Activated CD4-positive, alpha-beta T cell treated with anti-CD3 and anti-CD28 coated beads, Interleukin-2, amount 50 U/mL, for 4 hours (primary cell): ENCODE measurements around the gene EDARADD.

ENCODE experiments used
- DNase-seq, 2 experiments: peaks; one replicate each; pipeline ENCODE4 v3.0.0-alpha.2; 2020

EDARADD gene

DNA sequence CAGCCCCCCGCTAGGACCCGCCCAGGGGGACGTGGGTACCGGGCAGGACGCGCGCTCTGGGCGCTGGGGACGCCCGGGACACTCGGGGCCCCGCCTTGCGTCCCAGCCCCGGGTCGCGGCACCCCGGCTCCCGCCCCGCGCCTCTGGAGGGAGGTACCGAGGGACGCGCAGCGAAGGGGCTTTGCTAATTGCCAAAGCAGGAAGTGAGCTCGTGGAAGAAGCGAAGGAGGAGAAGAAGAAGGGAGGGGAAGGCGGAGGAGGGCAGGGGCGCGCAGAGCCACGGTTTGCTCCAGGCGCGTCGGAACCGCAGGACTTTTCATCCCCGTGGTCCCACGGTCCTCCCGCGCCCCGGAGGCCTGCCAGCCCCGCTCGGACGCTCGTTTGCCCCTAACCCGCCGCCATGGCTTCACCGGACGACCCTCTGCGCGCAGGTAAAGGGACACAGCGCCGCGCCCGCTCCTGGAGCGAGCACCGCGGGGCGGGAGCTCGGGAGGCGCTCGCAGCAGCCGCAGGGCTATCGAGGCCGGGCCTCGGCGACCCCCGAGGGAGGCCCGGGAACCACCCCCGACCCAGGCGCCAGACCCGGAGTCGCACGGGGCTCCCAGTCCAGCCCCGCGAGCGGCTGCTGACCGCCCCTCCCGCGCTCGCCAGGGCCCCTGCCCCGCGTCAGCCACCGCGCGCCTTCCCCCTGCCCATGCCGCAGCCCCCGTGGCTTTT is 1.3 kb downstream of the EDARADD start:
- peak; percentile 25 to 32 for DNase-seq

DNA sequence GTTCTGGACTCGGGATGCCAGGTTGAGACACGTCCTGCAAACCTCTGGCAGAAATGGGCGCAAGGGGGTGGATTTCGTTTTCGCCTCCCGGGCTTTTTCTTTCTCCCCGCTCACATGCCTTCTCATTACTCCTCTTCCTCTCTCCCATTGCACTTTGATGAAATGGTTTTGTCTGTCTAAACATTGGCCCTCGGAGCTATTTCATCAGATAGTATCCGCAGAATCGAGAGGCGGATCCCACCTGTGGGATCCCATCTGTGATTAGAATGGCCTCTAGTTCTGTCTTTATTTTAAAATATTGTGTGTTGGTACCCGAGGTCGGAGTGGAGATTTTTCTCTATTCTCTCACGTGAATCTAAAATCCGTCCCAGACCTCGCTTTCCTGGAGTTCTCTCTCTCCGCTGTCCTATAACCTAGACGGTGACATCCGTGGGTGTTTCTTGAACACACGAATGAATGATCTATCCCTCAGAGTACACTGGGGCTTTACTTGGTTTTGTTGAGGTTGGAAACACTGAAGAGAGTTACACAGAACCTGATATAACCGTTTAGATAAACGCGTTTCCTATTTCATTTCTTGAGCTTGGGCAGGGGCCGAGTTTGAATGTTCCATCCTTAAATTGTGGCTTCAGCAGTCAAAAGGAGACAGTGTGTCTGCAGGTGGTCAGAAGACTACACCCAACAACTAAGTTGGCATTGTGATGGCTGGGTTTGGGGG is 2.0 kb downstream of the EDARADD start:
- DNase-seq: no peak

DNA sequence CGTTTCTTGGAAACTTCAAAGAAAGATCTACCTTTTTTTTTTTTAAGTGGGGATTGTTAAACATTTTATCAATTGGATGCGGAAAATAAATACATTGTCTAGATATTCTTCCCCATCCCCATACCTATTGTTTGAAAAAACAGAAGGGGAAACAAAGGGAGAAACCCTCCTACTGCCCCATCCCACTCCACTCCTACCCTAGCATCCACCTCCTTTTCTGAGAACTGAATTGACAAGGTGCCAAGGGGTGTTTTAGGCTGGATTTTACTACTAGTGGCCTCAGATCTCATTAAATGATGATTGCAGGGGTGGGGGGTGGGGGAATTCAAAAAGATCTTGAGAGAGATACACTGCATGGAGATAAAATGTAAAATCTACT is 2.6 kb downstream of the EDARADD start:
- DNase-seq: no peak

DNA sequence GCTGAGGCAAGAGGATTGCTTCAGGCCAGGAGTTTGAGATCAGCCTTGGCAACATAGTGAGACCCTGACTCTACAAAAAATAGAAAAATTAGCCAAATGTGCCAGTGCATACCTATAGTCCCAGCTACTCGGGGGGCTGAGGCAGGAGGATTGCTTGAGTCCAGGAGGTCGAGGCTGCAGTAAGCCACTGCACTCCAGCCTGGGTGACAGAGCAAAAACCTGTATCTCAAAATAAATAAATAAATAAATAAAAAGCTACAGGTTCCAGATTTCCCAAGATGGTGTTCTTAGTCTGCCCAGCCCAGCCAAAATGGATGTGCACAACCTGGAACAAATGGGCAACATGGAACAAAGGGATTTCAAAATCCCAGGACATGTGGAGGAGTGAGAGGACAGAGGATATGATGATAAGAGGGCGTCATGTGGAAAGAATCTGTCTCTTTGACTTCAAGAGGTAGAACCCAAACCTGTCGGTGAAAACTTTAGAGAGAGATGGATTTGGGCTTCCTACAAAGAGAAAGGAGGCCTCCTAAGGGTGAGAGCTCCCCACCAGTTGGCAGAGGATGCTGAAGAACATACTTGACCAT is 3.2 kb downstream of the EDARADD start:
- no peak for DNase-seq

DNA sequence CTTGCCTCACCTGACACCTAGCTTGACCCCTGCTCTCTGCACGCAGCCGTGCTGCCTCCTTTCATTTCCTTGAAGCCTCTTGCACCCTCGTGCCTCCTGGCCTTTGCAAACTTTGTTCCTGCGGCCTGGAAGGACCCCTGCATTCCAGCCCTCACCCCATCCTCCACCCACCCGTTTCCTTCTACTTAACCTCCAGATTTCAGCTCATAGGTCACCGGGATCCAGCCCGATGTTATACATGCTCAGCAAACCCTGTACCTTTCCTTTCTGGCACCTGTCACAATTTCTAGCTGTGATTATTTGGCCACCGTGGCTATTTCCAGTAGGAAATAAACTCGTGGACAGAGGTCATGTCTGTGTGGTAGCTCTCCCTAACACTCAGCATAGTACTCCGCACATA is 4.5 kb downstream of the EDARADD start:
- DNase-seq: no peak

DNA sequence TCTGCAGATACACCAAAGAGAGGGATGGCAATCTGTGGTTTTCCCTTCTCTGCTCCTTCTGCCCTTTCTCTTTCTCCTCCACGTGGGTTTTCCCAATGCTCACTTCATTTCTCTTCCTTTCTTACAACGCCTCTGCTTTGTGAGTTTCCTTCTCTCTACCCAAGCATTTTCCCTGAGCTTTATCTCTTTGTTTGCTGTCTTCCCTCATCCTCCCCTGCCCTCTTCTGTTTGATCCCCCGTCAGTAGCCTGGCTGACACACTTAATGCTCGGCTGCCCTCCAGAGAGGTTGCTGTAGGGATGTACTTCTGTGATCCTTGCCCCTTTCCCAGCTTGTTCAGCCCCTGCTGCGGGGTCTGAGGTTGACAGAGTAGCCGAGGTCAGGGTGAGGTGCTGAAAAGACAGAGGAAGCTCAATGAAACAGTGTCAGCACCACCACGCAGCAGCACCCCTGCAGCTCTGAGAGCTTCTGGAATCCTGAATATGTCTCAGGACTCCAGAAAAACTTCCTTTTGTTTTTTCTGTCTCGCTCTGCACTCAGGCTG is 6.0 kb downstream of the EDARADD start:
- DNase-seq: no peak

DNA sequence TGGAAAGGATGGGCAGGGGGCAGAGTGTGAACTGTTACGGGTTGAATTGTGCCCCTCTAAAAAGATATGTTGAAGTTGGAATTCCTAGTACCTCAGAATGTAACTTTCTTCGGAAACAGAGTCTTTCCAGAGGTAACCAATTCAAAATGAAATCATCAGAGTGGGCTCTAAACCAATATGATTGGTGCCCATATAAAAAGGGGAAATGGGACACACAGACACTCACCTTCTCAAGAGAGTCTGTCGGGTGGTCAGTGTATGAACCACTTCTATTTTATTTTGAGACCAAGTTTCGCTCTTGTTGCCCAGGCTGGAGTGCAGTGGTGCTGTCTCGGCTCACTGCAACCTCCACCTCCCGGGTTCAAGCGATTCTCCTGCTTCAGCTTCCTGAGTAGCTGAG is 7.6 kb downstream of the EDARADD start:
- DNase-seq: no peak

DNA sequence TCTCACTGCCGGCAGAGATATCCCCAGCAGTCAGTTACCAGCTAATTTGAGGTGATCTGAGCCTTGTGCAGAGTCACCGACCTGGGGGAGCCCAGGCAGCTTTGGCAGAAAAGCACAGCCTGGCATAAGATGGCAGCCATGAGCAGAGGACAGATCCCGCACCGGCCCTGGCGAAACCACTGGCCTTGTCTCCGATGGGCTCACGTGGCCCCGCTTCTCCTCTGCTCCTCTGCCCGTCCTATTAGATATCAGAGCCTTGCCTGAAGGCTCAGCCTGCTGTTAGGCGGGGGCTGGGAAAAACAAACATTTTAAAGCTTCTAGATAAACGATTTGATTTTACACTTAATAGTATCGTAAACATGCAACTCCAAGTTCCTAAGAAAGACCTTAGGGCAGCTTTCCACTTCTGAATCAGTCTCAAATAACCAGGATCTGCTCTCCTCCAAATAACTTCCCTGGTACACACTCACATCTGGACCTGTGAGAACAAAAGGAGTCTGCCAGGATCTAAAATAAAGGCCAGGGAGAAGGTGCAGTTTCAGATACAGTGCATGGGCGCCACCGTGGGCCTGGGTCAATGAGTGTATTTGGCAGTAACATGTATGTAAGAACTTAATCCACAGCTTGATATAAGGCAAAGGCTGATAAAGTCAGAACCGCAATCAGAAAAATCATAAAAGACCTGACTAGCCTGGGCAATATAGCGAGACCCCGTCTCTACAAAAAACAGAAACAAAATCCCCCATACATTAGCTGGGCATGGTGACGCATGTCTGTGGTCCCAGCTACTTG is 10.0 kb downstream of the EDARADD start:
- no peak for DNase-seq

DNA sequence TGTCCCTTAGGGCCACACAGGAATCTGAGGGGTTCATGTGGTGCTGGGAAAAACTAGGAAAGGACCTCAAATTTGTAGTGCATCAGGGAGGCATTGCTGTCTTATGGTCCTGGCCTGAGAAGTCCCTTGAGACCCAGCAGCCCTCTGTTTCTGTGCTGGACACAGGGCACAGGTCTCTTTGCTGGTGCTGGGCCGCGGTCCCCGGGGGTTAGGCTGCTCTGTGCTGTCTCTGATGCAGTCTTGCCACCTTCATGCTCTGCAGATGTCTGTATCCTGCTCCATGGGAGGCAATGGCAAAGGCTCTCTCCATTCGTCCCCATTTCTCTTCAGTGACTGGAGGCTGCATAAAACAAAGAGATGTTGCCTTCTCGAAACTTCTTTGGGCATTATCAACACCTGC is 13.0 kb downstream of the EDARADD start:
- DNase-seq: no peak

DNA sequence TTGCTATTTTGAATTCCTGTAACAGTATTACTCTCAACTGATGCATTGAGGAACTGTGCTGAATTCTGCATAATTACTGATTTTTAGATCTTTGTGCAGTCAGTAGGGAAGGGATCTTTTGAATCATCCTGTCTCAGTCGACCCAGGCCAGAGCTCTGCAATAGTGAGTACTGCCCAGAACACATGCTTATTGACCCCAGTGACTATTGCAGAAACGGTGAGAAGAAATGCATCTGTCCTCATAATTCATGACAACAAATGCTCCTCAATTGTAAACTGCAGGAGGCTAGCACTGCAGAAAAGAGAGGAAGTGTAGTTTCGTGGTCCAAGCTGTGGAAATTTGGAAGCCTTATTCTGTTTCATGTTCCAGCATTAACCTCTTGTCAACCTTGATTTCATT is 19.6 kb downstream of the EDARADD start:
- no peak for DNase-seq

DNA sequence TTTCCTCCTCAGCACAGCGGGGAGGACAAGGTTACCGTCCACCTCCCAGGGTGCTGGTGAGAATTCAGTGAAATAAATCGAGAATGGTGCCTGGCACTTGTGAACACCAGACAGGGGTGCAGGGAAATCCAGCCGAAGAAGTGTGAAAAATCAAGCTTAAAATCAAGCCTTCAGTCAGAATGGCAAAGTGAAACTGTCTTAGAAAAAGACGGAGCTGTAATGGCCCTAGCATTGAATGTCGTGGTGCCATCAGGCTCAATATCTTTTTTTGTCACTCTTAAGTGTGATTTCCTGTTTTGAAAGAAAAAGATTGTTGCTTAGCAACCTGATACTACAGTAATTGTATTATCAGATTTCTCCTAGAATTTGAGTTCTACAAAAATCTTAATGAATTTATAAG is 22.1 kb downstream of the EDARADD start:
- DNase-seq: no peak

DNA sequence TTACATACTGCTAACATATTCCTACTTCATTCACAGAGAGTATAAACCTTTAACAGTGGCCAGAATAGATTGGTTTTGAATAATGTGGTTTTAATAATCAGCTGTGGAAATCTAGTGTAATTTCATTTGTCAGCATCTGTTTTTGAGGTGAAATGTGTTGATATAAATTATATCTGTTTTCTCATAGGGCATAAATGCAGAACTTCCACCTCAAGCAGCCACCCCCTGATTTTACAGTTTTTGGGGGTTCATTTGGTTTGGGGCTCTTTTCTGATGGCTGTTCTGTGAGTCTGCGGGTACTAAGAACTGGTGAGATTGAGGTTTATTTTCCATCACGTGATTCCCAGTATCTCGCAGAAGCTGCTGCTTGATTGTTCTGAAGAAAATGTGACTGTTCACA is 23.2 kb downstream of the EDARADD start:
- no peak for DNase-seq

DNA sequence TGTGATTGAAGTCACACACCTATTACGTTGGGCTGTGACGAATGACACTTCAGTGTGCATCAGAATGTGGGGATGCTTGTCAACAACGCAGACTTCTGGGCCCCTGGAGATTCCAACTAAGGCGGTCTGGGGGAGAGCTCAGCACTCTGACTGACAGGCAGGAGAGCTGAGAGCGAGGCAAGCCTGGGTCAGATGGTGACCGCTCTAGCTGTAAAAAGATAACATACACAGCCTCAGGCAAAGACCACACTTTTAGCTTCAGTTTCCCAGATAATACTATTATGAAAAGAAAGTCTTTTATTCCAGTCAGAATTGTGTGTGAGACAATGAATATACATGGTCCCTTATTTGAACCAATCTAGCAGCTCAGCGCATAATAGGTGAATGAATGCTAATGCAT is 25.4 kb downstream of the EDARADD start:
- DNase-seq: no peak

DNA sequence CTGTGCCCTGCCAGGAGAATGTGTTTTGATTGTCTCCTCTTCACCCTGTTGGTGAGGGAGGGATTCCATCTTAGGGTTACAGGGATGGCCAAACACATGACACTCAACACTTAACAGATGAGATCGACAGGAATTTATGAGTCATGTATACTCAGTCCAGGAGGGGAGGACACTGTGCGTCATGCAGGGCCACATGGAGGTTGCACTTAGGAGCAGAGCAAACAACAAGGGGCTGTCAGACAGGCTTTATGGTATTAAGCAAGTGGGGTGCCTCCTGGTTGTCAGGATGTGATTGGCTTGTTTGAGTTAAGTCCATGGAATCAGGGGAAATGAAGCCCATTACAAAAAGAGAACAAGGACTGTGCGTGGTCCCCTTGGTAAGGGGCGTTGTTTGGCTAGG is 26.9 kb downstream of the EDARADD start:
- no peak for DNase-seq

DNA sequence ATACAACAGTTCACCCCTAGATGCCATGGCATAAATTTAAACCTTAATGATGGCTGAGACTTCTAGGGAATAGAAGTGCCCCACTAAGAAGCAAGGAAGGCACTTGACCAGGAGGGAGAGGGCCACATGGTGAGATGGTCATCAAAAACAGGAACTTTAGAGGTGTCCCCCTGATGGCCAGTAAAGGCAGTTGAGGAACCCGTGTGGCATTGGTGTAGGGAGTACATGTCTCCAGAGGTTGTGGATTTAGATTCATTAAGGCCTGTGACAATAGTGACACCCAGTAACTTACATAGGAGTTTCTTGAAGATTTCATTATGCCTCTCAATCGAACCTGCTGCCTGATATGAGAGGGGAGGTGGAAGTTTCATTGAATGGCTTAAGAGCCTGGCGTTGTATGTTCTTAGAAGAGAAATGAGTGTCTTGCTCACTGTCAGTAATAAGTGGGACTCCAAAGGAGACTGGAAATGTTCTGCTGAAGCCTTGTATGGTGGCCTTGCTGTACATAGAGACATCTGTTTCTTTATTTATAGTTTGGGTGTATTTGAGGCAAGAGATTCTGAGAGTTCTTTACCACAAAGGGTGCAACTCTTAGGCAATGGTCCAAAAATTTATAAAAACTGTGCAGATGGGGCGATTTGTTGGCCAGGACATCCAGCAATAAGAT is 27.9 kb downstream of the EDARADD start:
- DNase-seq: no peak

DNA sequence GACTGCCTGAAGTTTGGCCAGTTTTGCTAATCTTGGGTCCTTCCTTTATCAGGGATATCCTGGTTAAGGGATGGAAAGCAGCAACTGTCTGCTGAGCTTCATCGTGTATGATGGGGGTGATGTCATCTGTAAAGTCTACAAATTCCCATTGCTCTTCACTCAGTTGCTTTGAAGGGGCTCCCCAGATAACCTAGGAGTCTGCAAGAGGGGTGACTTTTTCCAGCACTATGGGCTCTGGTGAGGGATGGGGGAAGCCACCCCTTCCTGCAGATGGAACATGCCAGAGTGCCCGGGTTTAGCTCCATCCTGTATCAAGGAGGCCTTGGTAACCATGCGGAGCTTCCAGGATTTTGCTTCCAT is 28.4 kb downstream of the EDARADD start:
- no peak for DNase-seq

DNA sequence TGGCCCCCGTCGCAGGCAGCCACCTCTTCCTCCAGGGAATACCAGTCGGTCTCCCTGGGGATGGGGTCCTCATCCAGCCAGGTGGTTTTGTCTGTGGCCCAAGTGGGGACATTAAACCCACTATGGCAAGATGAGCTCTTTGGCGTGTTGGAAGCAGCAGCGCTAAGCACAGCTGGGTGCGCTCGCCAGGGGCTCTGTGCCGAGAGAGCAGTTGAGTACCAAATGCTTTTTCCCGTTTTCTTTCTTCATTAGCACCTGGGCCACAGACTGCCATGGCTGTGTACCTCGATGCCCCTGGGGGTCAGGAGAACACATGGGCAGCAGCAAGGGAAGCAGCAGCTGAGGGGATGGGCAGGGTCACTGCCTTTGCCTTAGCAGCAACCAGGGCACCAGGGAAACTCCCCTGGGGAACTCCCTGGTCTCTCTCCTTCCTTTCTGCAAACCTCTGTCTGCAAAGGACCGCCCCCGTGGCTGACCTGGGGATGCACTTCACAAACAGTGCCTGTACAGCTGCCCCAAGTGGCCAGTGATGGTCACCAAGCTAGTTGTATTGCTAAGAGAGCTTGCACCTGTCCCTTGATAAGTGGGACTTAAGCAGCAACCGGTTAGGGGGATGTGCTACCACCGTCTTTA is 31.1 kb downstream of the EDARADD start:
- no peak for DNase-seq

DNA sequence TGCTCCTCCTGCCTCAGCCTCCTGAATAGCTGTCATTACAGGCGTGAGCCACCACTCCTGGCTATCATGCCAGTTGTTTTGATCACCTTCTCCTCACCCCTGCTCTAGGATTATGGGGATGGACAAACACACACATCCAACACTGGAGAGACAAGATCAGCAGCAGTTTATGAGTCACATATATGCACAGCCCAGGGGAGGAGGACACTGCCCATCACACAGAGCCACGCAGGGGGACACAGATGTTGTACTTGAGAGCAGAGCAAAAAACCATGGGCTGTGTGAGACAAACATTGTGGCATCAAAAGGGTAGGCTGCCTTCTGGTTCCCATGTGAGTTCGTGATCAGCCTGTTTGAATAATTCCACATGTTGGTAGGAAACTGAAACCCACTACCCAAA is 32.1 kb downstream of the EDARADD start:
- no peak for DNase-seq

DNA sequence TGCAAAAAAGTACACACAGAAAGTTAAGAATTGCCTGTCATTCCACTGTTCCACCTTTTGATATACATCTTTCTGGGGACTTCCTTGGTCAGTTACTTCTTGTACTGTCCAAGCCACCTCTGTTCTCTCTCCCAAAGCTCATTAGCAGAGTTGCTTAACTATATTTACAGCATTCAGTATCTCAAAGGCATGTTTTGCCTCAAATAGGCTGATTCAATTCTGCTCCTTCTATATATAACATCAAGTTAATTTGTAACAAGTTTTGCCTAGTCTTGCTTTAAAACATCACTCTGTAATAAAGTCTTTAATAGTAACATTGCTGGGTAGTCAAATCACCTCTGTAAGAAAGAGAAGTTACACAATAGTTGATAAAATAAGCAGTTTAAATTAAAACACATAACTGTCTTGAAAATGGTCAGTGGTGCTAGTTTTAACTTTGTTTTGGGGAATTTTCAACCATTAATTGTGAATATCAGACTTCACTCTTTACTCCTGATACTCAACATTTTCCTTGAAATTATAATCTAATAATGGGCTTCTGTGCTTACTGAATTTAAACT is 35.7 kb downstream of the EDARADD start:
- DNase-seq: no peak

DNA sequence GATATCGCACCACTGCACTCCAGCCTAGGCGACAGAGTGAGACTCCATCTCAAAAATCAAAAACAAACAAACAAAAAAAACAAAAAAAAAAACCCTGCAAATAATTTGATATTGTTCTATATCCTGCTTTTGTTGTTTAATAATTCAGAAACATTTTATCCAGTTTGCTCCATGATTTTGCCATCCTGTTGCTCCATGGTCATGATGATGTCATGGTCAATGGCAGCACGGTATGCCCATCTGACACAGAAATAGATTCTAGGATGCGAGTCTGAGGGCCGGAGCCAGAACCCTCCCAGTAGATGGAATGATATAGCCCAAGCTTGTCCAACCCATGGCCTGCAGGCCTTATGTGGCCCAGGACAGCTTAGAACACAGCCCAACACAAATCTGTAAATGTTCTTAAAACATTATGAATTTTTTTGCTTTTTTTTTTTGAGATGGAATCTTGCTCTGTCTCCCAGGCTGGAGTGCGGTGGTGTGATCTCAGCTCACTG is 39.8 kb downstream of the EDARADD start:
- no peak for DNase-seq

DNA sequence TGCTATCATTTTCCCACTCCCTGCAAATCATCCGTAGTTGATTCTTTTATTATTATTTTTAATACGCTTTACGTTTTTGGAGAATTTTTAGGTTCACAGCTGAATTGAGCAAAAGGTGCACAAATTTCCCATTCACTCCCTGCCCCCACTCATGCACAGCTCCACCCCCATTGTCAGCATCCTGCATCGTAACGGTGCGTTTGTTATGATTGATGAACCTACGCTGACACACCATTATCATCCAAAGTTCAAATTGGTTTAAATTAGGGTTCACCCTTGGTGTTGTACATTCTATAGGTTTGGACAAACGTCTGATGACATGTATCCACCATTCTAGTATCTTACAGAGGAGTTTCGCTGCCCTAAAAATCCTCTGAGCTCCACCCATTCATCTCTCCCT is 44.5 kb downstream of the EDARADD start:
- DNase-seq: no peak

DNA sequence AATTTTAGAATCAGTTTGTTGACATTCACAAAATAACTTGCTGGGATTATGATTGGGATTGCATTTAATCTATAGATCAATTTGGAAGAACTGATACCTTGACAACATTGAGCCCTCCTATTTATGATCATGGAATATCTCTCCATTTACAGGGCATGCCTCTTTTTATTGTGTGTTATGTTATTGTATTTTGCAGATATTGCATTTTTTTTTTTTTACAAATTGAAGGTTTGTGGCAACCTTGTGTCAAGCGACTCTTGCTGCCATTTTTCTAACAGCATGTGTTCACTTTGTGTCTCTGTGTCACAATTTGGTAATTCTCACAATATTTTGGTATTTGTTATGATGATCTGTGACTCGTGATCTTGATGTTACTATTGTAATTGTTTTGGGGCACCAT is 46.3 kb downstream of the EDARADD start:
- DNase-seq: no peak
